Right ventricle myocardium superior (tissue), 1 donor: ENCODE measurements around the gene LTO1. TPM values are rescaled to one million over a fixed set of nuclear protein-coding genes. Genes with fewer than 3 reads are reported as not detected.
A peak's percentile ranks its signal among the peaks of the same experiment; 100 is the strongest.

Experiments used
- ATAC-seq: fragments of 200-7000 bp; cut with Tn5 transposase; one replicate; pipeline ENCODE4 v1.9.1; 2020; ENCODE audit warnings: mild to moderate bottlenecking; ENCODE audit not compliant: poor library complexity
- DNase-seq: peaks from one replicate; pipeline ENCODE4 v3.0.0-alpha.2; 2020
- intact Hi-C: fragments of 100-400 bp; cut with DNase I; formaldehyde crosslinking; loops from one replicate; pipeline ENCODE4 v1.11.2; 2022
- total RNA-seq: library from RNA; stranded (reverse); fragmentation: NEBNext Ultra II Directional; extraction: Animal tissue kit (Norgen Biotek cat#: 25700); gene quantifications from one replicate; pipeline ENCODE4 v1.2.1, GENCODE V29; 2021
- donor health status: DM: no; HTN: yes; CAD: no; lungs with severe emphysema.

The LTO1 gene
- total RNA-seq, 1 donor from 2014 or later = 7.3 TPM

DNA sequence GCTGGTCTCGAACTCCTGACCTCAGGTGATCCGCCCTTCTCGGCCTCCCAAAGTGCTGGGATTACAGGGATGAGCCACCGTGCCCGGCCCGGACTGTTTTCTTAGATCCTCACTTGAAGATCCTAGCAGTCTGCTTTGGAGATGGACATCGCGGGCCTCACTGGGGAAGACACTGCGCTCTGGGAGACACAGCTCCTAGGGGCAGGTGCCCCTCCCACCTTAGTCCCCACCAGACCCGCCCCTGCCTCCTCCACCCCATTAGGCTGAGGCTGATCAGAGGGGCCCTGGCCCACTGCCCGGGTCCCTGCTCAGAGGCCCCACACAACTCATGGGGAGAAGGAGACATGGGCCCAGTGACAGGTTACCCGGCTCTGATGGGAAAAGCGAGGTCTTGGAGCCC lies 11.3 kb upstream of the LTO1 start:
- ATAC-seq (no peak), DNase-seq (no peak)
- intact Hi-C loops = loop anchor here (2.0 to 5.0 kb wide), 2 partner anchors 202 to 511 kb away; no protein-coding TSS in a partner anchor

DNA sequence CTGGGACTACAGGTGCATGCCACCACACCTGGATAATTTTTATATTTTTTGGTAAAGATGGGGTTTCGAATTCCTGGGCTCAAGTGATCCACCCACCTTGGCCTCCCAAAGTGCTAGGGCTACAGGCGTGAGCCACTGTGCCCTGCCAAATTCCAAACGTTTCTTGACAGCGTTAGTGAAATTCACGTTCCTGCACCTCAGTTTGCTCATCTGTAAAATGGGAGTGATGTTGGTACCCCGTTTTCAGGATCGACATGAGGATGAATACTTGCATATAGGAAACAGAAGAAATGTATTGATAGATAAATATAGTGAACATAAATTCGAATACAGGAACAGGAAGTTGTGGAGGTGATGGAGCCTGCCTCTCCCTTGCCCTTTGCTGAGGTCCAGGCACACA lies 10.2 kb upstream of the LTO1 start:
- no peak for ATAC-seq
- DNase-seq = no peak
- intact Hi-C loops = loop anchor here (5.0 kb wide), 1 partner anchor 512 kb away; no protein-coding TSS in a partner anchor

DNA sequence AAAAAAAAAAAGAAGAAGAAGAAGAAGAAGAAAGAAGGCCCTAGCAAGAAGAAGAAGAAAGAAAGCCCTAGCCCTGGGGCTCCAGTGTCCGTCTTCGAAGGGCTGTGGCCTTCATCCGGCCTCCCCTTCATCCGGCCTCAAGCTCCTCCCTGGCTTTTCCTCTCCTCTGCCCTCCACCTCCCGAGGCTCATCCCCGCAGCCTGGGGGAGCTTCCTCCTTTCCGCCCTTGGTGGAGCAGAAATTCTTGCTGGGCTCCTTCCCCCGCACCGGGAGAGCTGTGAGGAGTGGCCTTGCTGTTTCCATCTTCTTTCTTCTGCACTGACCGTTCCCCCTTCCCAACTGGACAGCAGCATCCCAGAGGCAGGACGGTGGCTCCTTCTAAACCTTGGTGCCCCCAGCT lies 9.5 kb upstream of the LTO1 start:
- DNase-seq (no peak), ATAC-seq (no peak)
- intact Hi-C loops = loop anchor here (5.0 kb wide), 1 partner anchor 513 kb away; no protein-coding TSS in a partner anchor

DNA sequence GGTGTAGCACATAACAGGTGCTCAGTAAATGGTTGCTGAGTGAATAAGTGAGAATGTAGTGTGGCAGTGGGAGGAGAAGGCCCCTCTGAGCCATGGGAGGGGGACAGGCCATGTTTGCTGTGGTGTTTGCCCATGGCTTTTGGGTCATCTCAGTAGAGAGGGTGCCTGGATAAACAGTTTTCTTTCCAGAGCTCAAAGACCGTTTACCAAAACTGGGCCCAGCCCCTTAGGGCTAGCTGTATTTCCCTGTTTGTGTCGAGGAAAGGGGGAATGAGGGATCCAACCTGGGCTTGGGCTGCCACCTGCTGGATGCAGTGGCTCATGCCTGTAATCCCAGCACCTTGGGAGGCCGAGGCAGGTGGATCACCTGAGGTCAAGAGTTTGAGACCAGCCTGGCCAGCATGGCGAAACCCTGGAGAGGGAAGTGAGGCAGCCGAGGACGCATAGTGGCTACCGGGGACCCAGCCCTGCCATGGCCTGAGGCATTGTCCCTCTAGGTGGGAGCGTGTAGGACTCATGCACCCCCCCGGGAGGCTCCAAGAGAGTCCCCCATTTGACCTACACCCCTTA lies 8.7 kb upstream of the LTO1 start:
- peak; percentile 36 for DNase-seq
- no peak for ATAC-seq
- intact Hi-C loops = no loop called here

DNA sequence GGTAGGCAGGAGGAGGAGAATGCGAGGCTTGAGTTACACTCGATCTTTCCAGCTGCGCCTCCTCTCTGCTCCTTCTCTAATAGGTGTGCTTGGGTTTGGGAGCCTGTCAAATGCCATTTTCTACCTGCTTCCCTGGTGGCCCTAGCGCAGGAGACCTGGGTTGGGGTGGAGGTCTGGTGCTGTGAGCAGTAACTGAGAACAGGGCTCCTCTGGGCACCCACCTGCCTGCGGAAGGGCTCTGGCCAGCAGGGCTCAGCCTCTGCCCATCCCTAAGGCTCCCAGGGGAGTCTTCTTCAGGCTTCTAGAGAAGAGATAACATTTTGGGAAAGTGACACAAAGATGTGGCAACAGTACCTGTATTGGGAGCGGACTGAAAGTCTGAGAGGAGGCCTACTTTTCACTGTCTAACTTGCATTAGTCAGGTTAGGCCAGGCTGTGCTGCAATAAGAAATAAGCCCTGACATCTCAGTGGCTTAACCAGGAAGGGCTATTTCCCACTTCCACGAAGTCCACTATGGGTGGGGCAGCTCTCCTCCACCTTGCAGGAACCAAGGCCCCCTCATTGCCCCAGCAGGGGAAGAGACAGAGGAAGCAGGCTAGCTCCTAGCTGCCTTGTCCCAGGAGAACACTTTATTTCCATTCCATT lies 7.7 kb upstream of the LTO1 start:
- intact Hi-C loops = no loop called here
- no peak for DNase-seq
- no peak for ATAC-seq

DNA sequence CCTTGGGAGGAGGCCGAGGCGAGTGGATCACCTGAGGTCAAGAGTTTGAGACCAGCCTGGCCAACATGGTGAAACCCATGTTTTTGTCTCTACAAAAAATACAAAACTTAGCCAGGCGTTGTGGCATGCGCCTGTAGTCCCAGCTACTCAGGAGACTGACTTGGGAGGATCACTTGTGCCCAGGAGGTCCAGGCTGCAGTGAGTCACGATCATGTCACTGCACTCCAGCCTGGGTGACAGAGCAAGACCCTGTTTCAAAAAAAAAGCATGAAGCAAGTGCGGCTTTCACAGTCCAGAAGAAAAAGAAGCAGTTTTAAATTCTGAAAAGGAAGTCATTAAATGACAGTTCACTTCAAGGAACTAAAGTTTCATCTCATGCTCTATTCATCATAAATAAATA lies 7.1 kb upstream of the LTO1 start:
- intact Hi-C loops = no loop called here
- no peak for DNase-seq
- ATAC-seq = no peak

DNA sequence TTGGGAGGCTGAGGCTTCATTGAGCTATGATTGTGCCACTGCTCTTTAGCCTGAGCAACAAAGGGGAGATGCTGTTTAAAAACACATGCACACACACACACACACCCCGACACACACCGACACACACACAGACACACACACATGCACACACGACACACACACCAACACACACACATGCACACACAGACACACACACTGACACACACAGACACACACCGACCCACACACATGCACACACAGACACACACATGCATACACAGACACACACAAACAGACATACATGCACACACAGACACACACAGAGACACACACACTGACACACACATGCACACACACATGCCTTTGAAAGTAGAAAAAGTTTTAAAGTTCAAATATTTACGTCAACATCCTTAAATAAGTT lies 5.5 kb upstream of the LTO1 start:
- DNase-seq = no peak
- intact Hi-C loops = no loop called here
- ATAC-seq = no peak

DNA sequence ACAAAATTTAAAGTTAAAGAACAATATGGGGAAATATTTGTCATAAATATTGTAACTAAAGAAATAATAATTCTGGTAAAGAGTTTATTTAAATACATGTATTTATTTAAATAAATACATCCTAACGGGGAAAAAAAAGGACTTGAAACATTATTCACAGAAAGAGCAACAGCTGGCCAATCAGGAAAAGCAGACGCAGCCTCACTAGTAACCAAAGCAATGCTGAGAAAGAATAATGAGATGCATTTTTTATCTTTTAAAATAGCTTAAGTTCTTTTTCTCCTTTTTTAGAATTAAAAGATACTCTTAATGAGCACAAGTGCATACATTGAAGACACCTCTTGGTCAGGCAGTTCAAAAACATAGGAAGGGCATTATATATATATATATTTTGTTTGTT lies 2.6 kb upstream of the LTO1 start:
- no peak for DNase-seq
- intact Hi-C loops = no loop called here
- no peak for ATAC-seq

DNA sequence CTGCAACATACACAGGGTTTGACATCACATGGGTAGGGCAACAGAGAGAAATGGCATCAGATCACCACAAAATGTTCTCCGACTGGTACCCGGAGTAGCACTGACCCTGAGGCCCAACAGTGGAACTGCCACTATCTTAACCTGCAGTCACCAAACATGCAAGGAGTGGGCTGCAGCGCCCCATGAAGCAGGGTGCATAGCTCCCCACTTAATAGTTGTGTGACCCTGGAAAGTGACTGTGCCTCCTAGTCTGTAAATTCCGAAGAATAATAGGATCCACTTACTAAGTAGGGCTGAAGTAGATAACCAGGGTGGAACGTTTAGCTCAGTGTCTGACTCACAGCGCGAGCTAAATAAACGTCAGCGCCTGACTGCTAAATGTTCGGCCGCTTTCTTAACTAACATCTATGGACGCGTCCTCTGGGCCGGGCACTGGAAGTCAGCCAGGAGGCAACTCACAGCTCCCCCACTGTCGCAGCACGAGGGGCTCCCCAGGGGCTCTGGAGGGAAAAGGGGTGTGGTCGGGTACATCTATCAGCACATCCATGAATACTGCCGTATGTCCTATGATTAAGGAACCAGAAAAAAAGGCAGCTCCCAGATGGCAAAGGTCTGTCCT lies 777 bp downstream of the LTO1 start:
- DNase-seq = no peak
- intact Hi-C loops = no loop called here
- no peak for ATAC-seq

DNA sequence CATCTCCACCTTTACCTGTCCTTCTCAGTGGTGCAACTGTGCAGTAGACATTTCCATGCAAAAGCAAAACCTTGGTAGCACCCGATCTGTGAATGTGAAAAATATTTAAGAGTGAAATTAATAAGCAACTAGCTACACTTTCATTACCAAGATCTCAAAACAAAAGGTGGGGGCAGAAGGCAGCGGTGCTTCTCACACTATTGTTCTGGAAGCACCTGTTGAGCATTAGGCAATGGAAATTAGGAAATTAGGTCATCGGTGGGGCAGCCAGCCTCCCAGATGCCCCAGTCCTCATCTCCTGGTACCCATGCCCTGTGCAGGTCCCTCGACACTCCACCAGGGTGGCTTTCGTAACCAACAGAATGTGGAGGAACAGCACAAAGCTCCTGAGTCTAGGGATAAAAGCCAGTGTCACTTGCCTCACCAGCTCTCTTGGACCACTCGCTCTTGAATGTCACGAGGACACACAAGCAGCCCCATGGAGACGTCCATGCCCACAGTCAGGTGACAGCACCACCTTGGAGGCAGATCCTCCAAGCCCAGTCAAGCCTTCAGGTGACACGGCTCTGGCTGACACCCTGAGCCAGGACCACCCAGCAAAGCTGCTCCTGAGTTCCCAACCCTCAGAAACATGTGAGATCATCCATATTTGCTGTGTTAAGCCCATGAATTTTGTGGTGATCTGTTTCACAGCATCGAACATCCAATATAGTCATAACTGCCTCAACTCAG lies 3.3 kb downstream of the LTO1 start:
- intact Hi-C loops = no loop called here
- DNase-seq (no peak), ATAC-seq (no peak)

DNA sequence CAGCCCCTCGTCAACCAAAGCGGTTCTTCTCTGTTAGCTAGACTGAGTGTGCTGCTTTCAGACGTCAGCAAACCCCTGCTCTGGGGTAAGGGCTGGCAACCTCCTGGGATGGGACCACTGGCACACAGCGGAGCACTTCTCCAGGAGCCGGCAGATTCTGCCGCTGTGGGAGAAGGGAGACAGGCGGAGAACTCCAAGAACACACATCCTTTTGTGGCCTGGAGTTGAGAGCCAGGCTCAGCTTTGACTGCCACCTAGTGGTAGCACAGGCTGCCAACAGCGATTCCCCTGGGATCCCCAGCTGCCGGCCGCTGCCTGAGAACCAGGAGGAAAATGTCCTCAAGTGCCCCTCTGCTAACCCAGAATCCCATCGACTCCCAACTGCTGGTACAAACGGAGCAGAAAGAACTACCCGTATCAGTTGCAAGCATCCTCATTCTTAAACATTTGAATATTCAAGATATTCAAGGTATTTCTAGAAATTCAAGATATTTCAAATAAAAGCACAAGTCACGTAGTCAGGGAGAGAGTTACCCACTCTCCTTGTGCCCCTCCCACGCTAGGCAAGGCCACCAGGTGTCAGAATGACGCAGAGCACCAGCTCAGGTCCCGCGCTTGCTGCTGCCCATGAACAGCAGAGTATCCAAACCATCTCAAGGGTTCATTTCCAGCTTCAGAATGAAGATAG lies 4.9 kb downstream of the LTO1 start:
- intact Hi-C loops = no loop called here
- ATAC-seq = peak; percentile 72
- peak; percentile 91 for DNase-seq

DNA sequence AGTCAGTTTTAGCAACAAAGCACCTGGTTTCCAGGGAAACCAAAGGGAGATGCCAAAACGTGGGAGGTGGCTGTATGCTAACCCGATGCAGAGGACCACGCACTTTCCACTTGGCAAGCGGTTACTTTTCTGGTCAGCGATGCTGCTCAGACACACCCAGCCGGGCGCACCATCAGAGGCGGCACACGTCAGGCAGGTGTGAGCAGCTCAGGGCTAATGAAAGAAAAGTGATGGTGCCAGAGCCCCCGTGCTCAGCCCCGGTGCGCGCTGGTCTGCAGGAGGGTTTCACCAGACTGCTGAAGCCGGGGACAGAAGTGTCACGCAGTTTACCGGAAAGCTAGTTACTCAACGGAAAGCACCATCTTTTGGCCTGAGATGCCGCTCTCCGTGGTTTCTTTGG lies 5.7 kb downstream of the LTO1 start:
- no peak for DNase-seq
- intact Hi-C loops = no loop called here
- no peak for ATAC-seq

DNA sequence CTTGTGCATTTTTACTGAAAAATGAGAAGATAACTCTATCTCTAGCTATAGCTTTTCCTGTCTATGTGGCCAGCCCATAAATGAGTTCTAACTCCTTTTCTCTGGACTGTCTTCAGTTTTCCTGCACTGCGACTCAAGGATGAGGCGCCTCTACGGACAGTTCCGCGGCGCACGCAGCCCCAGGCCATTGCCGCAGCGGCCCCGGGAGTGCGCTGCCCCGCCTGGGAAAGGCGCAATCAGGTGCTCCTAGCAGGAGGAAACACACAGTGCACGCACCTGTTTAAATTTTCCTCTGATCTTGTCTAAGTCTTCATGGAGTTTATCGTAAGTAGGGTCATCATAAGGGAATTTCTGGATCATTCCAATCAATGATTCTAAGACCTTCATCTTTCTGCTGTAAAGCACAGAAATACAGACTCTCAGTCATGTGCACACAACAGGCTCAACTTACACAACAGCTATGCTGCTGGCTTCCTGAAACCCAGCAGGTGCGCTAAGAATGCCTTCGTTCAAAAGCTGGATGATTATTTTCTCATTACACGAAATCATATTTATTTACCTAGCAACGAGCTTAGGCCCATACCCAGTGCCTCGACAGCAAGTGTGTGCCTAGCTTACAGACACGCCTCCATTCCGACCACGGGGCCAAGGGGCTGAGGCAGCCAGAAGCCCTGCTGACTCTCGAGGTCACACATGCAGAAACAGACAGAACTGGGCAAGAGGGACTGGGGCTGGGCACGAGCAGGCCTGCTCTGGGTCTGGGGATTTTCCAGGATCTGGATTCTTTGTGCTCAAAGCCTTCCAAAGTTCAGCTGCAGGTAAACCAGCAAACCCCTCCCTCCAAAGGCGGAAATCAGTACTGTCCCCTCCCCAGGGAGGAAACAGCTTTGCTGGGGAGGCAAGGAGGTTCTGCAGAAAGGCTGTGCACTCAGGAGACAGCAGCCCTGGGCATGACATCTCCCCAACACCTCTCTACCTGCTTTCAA lies 7.2 kb downstream of the LTO1 start:
- intact Hi-C loops = no loop called here
- DNase-seq (peak; percentile 16), ATAC-seq (no peak)

DNA sequence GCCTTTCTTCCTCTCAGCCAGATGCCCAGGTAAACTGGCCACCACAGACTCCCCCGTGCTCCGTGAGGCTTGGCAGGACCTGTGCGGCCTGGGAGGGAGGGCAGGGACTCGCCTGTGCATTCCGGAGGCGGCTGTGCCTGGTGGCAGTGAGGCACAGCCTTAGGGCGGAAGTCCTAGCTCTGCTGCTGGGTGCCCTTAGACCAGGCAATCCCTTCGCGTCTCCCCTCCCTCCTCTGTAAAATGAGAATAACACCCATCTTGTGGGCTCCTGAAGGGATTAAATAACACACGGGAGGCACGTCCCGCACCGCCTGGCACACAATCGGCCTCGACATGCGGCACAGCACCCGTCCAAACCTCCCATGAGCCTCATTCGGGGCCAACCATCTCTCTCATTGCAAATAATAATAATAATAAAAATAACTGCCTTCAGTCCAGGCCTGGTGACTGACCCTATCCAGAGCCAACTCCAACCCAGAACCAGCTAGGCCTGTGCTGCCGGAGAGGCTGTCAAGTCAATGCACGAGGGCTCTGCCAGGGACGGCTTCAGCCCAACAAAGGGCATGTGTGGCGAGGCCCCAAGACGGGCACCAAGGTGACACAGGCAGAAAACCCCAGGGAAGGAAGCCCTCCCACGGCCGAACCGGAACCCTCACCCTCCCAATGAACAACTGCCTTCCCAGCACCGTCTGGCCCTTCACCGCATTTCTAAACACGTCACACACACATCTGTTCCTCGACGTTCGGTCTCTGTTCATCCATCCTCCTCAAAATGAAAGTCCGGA lies 8.2 kb downstream of the LTO1 start:
- ATAC-seq (no peak), DNase-seq (peak; percentile 33)
- intact Hi-C loops = no loop called here

DNA sequence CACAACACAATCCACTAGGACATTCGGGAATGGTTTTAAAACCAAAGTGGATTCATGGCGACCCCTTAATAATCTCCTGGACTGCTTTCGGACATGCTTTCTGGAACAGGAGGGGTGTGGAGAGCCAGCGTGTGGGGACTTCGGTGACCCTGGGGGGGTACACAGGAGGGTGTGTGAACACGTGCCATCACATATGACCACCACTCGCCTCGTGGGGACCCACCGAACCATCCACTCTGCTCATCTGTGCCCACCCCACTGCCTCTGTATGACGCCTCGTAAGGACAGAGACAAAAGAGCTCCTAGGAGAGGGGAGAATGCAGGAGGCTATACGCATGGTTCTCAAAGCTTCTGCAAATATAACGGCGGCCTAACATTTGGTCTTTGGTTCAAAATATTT lies 8.9 kb downstream of the LTO1 start:
- ATAC-seq (no peak), DNase-seq (peak; percentile 22)
- intact Hi-C loops = no loop called here

DNA sequence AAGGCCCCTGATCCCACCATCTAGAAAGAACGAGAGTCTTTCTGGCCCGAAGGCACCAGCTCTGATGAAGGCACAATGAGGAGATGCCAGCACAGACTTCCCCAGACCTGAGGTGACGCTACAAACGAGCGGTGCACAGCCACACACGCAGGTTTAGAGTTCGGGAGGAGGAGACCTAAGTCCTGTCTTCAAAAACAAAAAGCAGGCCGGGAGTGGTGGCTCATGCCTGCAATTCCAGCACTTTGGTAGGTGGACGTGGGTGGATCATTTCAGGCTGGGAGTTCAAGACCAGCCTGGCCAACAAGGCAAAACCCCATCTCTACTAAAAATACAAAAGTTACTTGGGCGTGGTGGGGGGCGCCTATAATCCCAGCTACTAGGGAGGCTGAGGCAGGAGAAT lies 9.5 kb downstream of the LTO1 start:
- ATAC-seq = no peak
- intact Hi-C loops = no loop called here
- peak; percentile 17 for DNase-seq

DNA sequence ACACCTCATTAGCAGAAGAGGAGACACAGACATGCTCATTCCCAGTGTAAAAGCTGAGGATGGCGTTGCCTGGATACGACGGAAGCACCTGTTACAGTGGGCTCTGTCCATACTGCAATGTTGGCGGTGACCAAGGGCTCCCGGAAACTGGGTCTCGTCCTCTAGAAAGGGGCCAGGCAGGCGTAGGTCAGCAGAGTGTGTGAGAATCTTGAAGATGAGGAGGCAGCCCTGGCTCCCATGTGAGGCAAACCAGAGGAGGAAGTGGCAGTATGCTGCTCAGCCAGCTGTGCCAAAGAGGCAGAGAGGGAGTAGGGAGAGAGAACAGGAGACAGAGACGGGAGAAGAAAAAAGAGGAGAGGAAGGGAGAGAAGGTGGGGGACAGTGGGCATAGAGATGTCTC lies 10.3 kb downstream of the LTO1 start:
- intact Hi-C loops = no loop called here
- peak; percentile 36 for DNase-seq
- ATAC-seq = no peak
